PC-3 (cell line): Measurements from ENCODE around the gene CLDN4. TPM values are rescaled to one million over a fixed set of nuclear protein-coding genes. Genes with fewer than 3 reads are reported as not detected.

Source experiments
- ATAC-seq: fragments of 200-7000 bp; cut with Tn5 transposase; 2 replicates; pipeline ENCODE4 v1.9.1; 2020; ENCODE audit warnings: mild to moderate bottlenecking, moderate library complexity
- BruUV-seq: library from RNA; stranded (reverse); fragments of 400-500 nt; replicated peaks from 2 replicates; lab custom pipeline; 2021; lab: Mats Ljungman, UMichigan
- CTCF ChIA-PET: fragments of 300-600 bp; sonication (Branson Sonifier 250); formaldehyde crosslinking; loops from one replicate; lab custom pipeline; 2022; ENCODE audit warnings: antibody characterized with exemption; lab: Charles Lee
- POLR2A ChIA-PET: fragments of 300-600 bp; sonication (Branson Sonifier 250); formaldehyde crosslinking; loops from one replicate; lab custom pipeline; 2022; ENCODE audit warnings: antibody characterized with exemption; ENCODE audit not compliant: unreplicated experiment; lab: Charles Lee
- DNase-seq: peaks from one replicate; pipeline ENCODE4 v3.0.0-alpha.2; 2015
- H2AFZ ChIP-seq: fragments of 300-600 bp; sonication (generic); 2 replicates; pipeline ENCODE4 v1.6.0; 2016; ENCODE audit warnings: antibody characterized with exemption, low read length
- H3F3A ChIP-seq: fragments of 300-600 bp; sonication (generic); one replicate; pipeline ENCODE4 v1.6.0; 2017; ENCODE audit warnings: antibody characterized with exemption, low read length, control low read depth, mild to moderate bottlenecking; ENCODE audit not compliant: unreplicated experiment
- H3K27ac ChIP-seq: fragments of 300-600 bp; sonication (generic); 2 replicates; pipeline ENCODE4 v1.5.1; 2016; ENCODE audit warnings: mild to moderate bottlenecking, low read length
- H3K27me3 ChIP-seq: fragments of 300-600 bp; sonication (generic); 2 replicates; pipeline ENCODE4 v1.6.1; 2016; ENCODE audit warnings: low read length, mixed read lengths
- H3K36me3 ChIP-seq: fragments of 300-600 bp; sonication (generic); 2 replicates; pipeline ENCODE4 v1.6.1; 2016; ENCODE audit warnings: low read depth, mixed run types, low read length, mixed read lengths
- H3K4me1 ChIP-seq: fragments of 300-600 bp; sonication (generic); 2 replicates; pipeline ENCODE4 v1.5.1; 2016; ENCODE audit warnings: low read length; ENCODE audit not compliant: insufficient read depth
- H3K4me2 ChIP-seq: fragments of 300-600 bp; sonication (generic); 2 replicates; pipeline ENCODE4 v1.6.0; 2016; ENCODE audit warnings: low read length
- H3K4me3 ChIP-seq: fragments of 300-600 bp; sonication (generic); 2 replicates; pipeline ENCODE4 v1.5.1; 2016; ENCODE audit warnings: mild to moderate bottlenecking, low read length, mixed read lengths
- H3K79me2 ChIP-seq: fragments of 300-600 bp; sonication (generic); 2 replicates; pipeline ENCODE4 v1.6.1; 2017; ENCODE audit warnings: low read length, mixed read lengths
- H3K9ac ChIP-seq: fragments of 300-600 bp; sonication (generic); 2 replicates; pipeline ENCODE4 v1.6.0; 2016; ENCODE audit warnings: mild to moderate bottlenecking, low read length
- H3K9me2 ChIP-seq: fragments of 300-600 bp; sonication (generic); replicated peaks from 2 replicates; pipeline ENCODE4 v1.6.1; 2016; ENCODE audit warnings: mixed run types, low read length, mixed read lengths
- H3K9me3 ChIP-seq: fragments of 300-600 bp; sonication (generic); 2 replicates; pipeline ENCODE4 v1.6.1; 2016; ENCODE audit warnings: low read length, mixed read lengths
- H4K20me1 ChIP-seq: fragments of 300-600 bp; sonication (generic); 2 replicates; pipeline ENCODE4 v1.6.1; 2016; ENCODE audit warnings: low read length, mixed read lengths
- CTCF ChIP-seq: fragments of 300-600 bp; sonication (generic); conservative IDR thresholded peaks from 2 replicates; pipeline ENCODE4 v1.5.1; 2017; ENCODE audit warnings: antibody characterized with exemption, low read depth, mild to moderate bottlenecking, low read length
- EZH2 ChIP-seq: fragments of 300-600 bp; sonication (generic); IDR thresholded peaks from one replicate; pipeline ENCODE4 v1.6.1; 2017; ENCODE audit warnings: antibody characterized with exemption, mild to moderate bottlenecking, low read length; ENCODE audit not compliant: unreplicated experiment
- EZH2phosphoT487 ChIP-seq: fragments of 300-600 bp; sonication (generic); IDR thresholded peaks from 2 replicates; pipeline ENCODE4 v1.6.1; 2018; ENCODE audit warnings: mild to moderate bottlenecking, antibody characterized with exemption, low read length, borderline replicate concordance
- intact Hi-C: fragments of 100-400 bp; cut with micrococcal nuclease; formaldehyde crosslinking; loops from 2 replicates; pipeline ENCODE4 v1.9.0; 2023
- total RNA-seq: library from RNA; depleted of rRNA; stranded (reverse); fragments of >200 nt; gene quantifications from 2 replicates; pipeline ENCODE4 v1.2.3, GENCODE V29; 2014

The CLDN4 gene
- total RNA-seq, 1 experiment from 2014 or later, result 656 TPM

DNA sequence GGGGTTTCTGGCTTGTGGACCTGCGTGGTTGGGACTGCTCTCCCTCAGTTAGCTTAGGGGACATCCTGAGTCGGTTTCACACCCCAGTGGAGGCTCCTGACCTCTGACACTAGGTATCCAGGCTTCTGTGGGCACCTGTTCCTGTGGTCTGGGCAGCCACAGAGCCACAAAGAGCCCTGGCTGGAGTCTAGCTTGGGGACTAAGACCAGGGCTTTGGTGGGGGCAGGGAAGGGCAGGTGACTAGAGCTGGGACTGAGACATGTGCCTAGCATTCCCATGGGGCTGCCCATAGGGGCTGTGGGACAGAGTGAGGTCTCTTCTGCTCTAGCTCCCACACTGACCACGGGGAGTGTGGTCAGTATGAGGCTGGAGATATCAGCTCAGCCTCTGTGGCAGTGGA is 26.1 kb downstream of the CLDN4 start:
- no peaks in the 10 kb centered on the region for H3K36me3 ChIP-seq
- ATAC-seq (no peak), DNase-seq (no peak)
- POLR2A ChIA-PET, result no interaction called here
- H3K9me2 ChIP-seq, result no peaks in the 10 kb centered on the region
- H3K27me3 ChIP-seq, result no peaks in the 10 kb centered on the region
- H3K9me3 ChIP-seq, result no peaks in the 10 kb centered on the region
- peaks cover 11% of the 10 kb centered on the region for H3K4me1 ChIP-seq
- H3K4me2 ChIP-seq, result no peak overlapping the region
- no peak overlapping the region for H2AFZ ChIP-seq
- H3K9ac ChIP-seq, result no peak overlapping the region
- no peaks in the 10 kb centered on the region for H4K20me1 ChIP-seq
- no TSS peak for BruUV-seq
- H3K27ac ChIP-seq, result no peak overlapping the region
- intact Hi-C loops, result loop anchor here (10.0 kb wide), 2 partner anchors 82 to 232 kb away; partner anchors contain the start of genes CLDN3 and MLXIPL
- TF ChIP-seq EZH2phosphoT487 (no peak), EZH2 (no peak), CTCF (no peak)
- CTCF ChIA-PET, result interaction anchor here (0.7 to 0.8 kb wide), 2 partner anchors 45 to 170 kb away, joined by 4 read pairs; no protein-coding TSS in a partner anchor
- no peak overlapping the region for H3K4me3 ChIP-seq
- H3F3A ChIP-seq, result no peaks in the 10 kb centered on the region
- no peaks in the 10 kb centered on the region for H3K79me2 ChIP-seq

GRCh38 chr7:73858807-73859206 is 28.0 kb downstream of the CLDN4 start:
- no peak overlapping the region for H3K4me3 ChIP-seq
- H3K4me2 ChIP-seq, result no peak overlapping the region
- intact Hi-C loops, result loop anchor here (10.0 kb wide), 2 partner anchors 84 to 234 kb away; partner anchors contain the start of genes CLDN3 and MLXIPL
- H3K36me3 ChIP-seq, result no peaks in the 10 kb centered on the region
- no TSS peak for BruUV-seq
- H3K9me3 ChIP-seq, result no peaks in the 10 kb centered on the region
- no peak overlapping the region for H2AFZ ChIP-seq
- ChIA-PET POLR2A (no interaction called here), CTCF (interaction anchor here (0.6 kb wide), 1 partner anchor 36 kb away, joined by 7 read pairs; no protein-coding TSS in a partner anchor)
- no peak overlapping the region for H3K27ac ChIP-seq
- H3K4me1 ChIP-seq, result 0 out of 2 replicates have a peak, but pooled peaks cover 4% of the 10 kb centered on the region
- DNase-seq (no peak), ATAC-seq (no peak)
- no peaks in the 10 kb centered on the region for H3K79me2 ChIP-seq
- no peaks in the 10 kb centered on the region for H4K20me1 ChIP-seq
- TF ChIP-seq EZH2phosphoT487 (no peak), EZH2 (no peak), CTCF (no peak)
- H3K27me3 ChIP-seq, result no peaks in the 10 kb centered on the region
- no peaks in the 10 kb centered on the region for H3F3A ChIP-seq
- no peak overlapping the region for H3K9ac ChIP-seq
- H3K9me2 ChIP-seq, result no peaks in the 10 kb centered on the region

DNA sequence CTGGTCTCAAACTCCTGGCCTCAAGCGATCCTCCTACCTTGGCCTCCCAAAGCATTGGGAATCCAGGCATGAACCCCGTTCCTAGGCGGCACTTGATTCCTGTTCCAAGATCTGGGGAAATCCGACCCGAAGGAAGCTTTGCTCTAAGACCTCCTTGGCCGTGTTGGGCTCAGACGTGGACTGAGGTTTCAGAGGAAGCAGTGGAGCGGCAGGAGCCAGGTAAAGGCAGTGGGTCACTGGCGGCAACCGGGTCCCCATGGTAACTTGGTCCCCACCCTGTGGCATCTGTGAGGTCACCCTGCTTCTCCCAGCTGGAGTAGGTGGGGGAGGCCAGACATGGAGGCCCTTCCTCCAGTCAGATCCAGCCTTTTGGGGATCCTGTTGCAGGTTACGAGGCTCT is 30.1 kb downstream of the CLDN4 start, which contains the start of gene TMEM270:
TMEM270 (plus strand) TSS at position 301 of the 400 bp plus-strand sequence; CDS start at position 337, 36 bp downstream.
- Histone ChIP-seq H3K27ac (no peak within 1 kb of the TSS), H3K9me2 (no peaks in the 10 kb centered on the region), H3K9me3 (no peaks in the 10 kb centered on the region), H3F3A (no peaks in the 10 kb centered on the region), H3K36me3 (no peaks in the 10 kb centered on the region), H3K4me3 (no peak within 1 kb of the TSS), H3K4me2 (no peak within 1 kb of the TSS), H3K27me3 (no peaks in the 10 kb centered on the region), H2AFZ (no peak within 1 kb of the TSS), H4K20me1 (no peaks in the 10 kb centered on the region), H3K79me2 (no peaks in the 10 kb centered on the region), H3K9ac (no peak within 1 kb of the TSS), H3K4me1 (no peaks in the 10 kb centered on the region)
- DNase-seq (no peak), ATAC-seq (no peak)
- ChIA-PET CTCF (no interaction called here), POLR2A (no interaction called here)
- intact Hi-C loops, result no loop called here
- no TSS peak for BruUV-seq
- TF ChIP-seq CTCF (no peak), EZH2phosphoT487 (no peak), EZH2 (no peak)
